ENCODE data around the gene DLK2.

The DLK2 gene

DNA sequence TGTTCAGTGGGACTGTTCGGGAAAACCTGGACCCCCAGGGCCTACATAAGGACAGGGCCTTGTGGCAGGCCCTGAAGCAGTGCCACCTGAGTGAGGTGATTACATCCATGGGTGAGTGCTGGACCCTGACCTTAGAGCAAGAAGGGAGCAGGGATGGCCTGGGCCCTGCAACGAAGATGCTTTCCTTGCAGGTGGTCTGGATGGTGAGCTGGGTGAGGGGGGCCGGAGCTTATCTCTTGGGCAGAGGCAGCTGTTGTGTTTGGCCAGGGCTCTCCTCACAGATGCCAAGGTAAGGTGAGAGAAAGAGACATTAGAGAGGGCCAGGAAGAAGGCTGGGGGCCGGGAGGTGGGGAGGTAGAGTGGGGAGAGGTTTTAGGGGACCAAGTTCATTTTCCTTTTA is 6.4 kb downstream of the DLK2 start (continued):
- TF ChIP-seq, protein P1, sequence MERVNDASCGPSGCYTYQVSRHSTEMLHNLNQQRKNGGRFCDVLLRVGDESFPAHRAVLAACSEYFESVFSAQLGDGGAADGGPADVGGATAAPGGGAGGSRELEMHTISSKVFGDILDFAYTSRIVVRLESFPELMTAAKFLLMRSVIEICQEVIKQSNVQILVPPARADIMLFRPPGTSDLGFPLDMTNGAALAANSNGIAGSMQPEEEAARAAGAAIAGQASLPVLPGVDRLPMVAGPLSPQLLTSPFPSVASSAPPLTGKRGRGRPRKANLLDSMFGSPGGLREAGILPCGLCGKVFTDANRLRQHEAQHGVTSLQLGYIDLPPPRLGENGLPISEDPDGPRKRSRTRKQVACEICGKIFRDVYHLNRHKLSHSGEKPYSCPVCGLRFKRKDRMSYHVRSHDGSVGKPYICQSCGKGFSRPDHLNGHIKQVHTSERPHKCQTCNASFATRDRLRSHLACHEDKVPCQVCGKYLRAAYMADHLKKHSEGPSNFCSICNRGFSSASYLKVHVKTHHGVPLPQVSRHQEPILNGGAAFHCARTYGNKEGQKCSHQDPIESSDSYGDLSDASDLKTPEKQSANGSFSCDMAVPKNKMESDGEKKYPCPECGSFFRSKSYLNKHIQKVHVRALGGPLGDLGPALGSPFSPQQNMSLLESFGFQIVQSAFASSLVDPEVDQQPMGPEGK (CRISPR knock-in tag; IDR thresholded peaks at IDR 0.05; ENCODE audit: borderline replicate concordance), result no peak
- TF ChIP-seq BACH2 (CRISPR knock-in tag; IDR thresholded peaks at IDR 0.05; ENCODE audit: borderline replicate concordance), result no peak

DNA sequence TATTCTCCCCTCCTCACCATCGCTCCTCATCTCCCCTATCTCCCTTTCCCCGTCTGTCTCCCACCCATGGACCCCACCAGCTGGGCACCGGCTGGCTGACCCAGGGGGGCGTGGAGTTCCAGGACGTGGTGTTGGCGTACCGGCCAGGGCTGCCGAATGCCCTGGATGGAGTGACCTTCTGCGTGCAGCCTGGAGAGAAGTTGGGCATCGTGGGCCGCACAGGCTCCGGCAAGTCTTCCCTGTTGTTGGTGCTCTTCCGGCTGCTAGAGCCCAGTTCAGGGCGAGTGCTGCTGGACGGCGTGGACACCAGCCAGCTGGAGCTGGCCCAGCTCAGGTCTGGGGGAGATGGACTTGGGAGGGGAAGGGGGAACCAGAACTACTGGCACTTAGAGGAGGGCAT is 7.7 kb downstream of the DLK2 start:
- TF ChIP-seq ZFP30 (CRISPR knock-in tag; IDR thresholded peaks at IDR 0.05) (no peak), PPARA (CRISPR knock-in tag; IDR thresholded peaks at IDR 0.05; ENCODE audit: borderline replicate concordance) (no peak), BACH2 (CRISPR knock-in tag; IDR thresholded peaks at IDR 0.05; ENCODE audit: borderline replicate concordance) (no peak), CSDC2 (CRISPR knock-in tag; IDR thresholded peaks at IDR 0.05) (no peak), RARB (CRISPR knock-in tag; IDR thresholded peaks at IDR 0.05) (no peak), ZNF8 (CRISPR knock-in tag; IDR thresholded peaks at IDR 0.05) (no peak), OSR1 (CRISPR knock-in tag; IDR thresholded peaks at IDR 0.05) (no peak)
- TF ChIP-seq, protein P2, sequence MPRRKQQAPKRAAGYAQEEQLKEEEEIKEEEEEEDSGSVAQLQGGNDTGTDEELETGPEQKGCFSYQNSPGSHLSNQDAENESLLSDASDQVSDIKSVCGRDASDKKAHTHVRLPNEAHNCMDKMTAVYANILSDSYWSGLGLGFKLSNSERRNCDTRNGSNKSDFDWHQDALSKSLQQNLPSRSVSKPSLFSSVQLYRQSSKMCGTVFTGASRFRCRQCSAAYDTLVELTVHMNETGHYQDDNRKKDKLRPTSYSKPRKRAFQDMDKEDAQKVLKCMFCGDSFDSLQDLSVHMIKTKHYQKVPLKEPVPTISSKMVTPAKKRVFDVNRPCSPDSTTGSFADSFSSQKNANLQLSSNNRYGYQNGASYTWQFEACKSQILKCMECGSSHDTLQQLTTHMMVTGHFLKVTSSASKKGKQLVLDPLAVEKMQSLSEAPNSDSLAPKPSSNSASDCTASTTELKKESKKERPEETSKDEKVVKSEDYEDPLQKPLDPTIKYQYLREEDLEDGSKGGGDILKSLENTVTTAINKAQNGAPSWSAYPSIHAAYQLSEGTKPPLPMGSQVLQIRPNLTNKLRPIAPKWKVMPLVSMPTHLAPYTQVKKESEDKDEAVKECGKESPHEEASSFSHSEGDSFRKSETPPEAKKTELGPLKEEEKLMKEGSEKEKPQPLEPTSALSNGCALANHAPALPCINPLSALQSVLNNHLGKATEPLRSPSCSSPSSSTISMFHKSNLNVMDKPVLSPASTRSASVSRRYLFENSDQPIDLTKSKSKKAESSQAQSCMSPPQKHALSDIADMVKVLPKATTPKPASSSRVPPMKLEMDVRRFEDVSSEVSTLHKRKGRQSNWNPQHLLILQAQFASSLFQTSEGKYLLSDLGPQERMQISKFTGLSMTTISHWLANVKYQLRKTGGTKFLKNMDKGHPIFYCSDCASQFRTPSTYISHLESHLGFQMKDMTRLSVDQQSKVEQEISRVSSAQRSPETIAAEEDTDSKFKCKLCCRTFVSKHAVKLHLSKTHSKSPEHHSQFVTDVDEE (CRISPR knock-in tag; IDR thresholded peaks at IDR 0.05), result no peak
- TF ChIP-seq, protein P3, sequence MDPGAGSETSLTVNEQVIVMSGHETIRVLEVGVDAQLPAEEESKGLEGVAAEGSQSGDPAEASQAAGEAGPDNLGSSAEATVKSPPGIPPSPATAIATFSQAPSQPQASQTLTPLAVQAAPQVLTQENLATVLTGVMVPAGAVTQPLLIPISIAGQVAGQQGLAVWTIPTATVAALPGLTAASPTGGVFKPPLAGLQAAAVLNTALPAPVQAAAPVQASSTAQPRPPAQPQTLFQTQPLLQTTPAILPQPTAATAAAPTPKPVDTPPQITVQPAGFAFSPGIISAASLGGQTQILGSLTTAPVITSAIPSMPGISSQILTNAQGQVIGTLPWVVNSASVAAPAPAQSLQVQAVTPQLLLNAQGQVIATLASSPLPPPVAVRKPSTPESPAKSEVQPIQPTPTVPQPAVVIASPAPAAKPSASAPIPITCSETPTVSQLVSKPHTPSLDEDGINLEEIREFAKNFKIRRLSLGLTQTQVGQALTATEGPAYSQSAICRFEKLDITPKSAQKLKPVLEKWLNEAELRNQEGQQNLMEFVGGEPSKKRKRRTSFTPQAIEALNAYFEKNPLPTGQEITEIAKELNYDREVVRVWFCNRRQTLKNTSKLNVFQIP (CRISPR knock-in tag; IDR thresholded peaks at IDR 0.05; ENCODE audit: borderline replicate concordance, low read depth), result no peak
- ATAC-seq, result no peak

DNA sequence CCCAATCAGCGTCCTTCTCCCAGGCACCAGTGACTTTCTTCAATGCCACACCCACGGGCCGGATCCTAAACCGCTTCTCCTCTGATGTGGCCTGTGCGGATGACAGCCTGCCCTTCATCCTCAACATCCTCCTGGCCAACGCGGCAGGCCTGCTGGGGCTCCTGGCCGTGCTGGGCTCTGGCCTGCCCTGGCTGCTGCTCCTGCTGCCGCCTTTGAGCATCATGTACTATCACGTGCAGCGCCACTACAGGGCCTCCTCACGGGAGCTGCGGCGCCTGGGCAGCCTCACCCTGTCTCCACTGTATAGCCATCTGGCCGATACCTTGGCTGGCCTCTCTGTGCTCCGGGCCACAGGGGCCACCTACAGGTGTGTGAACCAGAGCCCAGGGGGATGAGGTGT is 9.8 kb downstream of the DLK2 start:
- no peak for ATAC-seq
- TF ChIP-seq, protein P4, sequence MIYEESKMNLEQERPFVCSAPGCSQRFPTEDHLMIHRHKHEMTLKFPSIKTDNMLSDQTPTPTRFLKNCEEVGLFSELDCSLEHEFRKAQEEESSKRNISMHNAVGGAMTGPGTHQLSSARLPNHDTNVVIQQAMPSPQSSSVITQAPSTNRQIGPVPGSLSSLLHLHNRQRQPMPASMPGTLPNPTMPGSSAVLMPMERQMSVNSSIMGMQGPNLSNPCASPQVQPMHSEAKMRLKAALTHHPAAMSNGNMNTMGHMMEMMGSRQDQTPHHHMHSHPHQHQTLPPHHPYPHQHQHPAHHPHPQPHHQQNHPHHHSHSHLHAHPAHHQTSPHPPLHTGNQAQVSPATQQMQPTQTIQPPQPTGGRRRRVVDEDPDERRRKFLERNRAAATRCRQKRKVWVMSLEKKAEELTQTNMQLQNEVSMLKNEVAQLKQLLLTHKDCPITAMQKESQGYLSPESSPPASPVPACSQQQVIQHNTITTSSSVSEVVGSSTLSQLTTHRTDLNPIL (CRISPR knock-in tag; IDR thresholded peaks at IDR 0.05; ENCODE audit: low read depth), result no peak

DNA sequence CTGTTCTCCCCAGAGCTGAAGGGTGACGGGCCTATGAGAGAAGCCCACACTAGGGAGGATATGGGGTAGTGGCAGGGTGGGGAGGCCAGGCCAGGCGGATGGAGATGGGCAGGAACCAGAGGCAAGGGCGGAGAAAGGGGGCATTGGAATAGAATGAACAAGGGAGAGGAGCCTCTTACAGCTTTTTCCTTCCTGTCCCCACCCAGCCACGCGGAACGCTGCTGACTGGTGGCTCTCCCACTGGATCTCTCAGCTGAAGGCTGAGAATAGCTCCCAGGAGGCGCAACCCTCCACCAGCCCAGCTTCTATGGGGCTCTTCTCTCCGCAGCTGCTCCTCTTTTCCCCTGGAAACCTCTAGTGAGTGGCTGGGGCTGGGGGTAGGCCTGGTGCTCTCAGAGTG is 10.8 kb downstream of the DLK2 start:
- ATAC-seq, result no peak
- TF ChIP-seq CSDC2 (CRISPR knock-in tag; IDR thresholded peaks at IDR 0.05) (no peak), GLIS3 (CRISPR knock-in tag; IDR thresholded peaks at IDR 0.05) (no peak), TCF4 (CRISPR knock-in tag; IDR thresholded peaks at IDR 0.05; ENCODE audit: borderline replicate concordance) (no peak)

DNA sequence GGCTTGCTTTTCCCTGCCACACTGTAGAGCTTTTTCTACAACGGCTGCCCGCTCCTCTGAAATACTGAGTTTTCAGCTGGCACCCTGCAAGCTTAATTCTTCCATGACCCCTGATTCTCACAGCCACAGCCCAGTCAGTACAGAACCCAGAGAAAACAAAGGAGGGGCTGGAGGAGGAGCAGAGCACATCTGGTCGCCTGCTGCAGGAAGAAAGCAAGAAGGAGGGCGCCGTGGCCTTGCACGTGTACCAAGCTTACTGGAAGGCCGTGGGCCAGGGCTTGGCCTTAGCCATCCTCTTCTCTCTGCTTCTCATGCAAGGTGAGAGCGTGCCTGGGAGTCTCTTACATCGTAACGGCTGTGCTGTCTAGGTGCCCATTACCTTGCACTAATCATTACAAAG is 11.3 kb downstream of the DLK2 start:
- ATAC-seq, result no peak
- TF ChIP-seq ZNF565 (CRISPR knock-in tag; conservative IDR thresholded peaks at IDR 0.05; ENCODE audit: low read depth), result no peak
- TF ChIP-seq ZNF70 (CRISPR knock-in tag; IDR thresholded peaks at IDR 0.05), result no peak
- no peak for TF ChIP-seq GLIS3 (CRISPR knock-in tag; IDR thresholded peaks at IDR 0.05)
- TF ChIP-seq, protein P5, sequence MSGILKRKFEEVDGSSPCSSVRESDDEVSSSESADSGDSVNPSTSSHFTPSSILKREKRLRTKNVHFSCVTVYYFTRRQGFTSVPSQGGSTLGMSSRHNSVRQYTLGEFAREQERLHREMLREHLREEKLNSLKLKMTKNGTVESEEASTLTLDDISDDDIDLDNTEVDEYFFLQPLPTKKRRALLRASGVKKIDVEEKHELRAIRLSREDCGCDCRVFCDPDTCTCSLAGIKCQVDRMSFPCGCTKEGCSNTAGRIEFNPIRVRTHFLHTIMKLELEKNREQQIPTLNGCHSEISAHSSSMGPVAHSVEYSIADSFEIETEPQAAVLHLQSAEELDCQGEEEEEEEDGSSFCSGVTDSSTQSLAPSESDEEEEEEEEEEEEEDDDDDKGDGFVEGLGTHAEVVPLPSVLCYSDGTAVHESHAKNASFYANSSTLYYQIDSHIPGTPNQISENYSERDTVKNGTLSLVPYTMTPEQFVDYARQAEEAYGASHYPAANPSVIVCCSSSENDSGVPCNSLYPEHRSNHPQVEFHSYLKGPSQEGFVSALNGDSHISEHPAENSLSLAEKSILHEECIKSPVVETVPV (CRISPR knock-in tag; IDR thresholded peaks at IDR 0.05), result no peak
- no peak for TF ChIP-seq ESRRG (CRISPR knock-in tag; IDR thresholded peaks at IDR 0.05)
- TF ChIP-seq ISL1 (CRISPR knock-in tag; IDR thresholded peaks at IDR 0.05), result no peak
- no peak for TF ChIP-seq SNAI2 (CRISPR knock-in tag; IDR thresholded peaks at IDR 0.05)
- TF ChIP-seq, protein P4 (CRISPR knock-in tag; IDR thresholded peaks at IDR 0.05; ENCODE audit: low read depth), result no peak
- TF ChIP-seq RARB (CRISPR knock-in tag; IDR thresholded peaks at IDR 0.05), result no peak
- no peak for TF ChIP-seq TCF4 (CRISPR knock-in tag; IDR thresholded peaks at IDR 0.05; ENCODE audit: borderline replicate concordance)

Measured in SK-N-SH treated with all-trans-retinoic acid at 6 μM for 48 hours (cell line).